ENCODE data around the gene STARD10. TPM values are rescaled to one million over a fixed set of nuclear protein-coding genes. Genes with fewer than 3 reads are reported as not detected.

The STARD10 gene
- total and polyA plus RNA-seq, 9 of the 15 experiments (the other 6 are each of a cell fraction or from before 2014, with no cell fraction given): 0.15 to 52.9 (median 32.3) TPM

- TF ChIP-seq ZBTB12 (CRISPR knock-in tag; IDR thresholded peaks at IDR 0.05) (no peak), ZFP30 (CRISPR knock-in tag; IDR thresholded peaks at IDR 0.05; ENCODE audit: borderline replicate concordance) (no peak), ZNF699 (CRISPR knock-in tag; IDR thresholded peaks at IDR 0.05; ENCODE audit: insufficient replicate concordance) (no peak), VEZF1 (CRISPR knock-in tag; IDR thresholded peaks at IDR 0.05) (peak; percentile 66), TGIF2 (CRISPR knock-in tag; IDR thresholded peaks at IDR 0.05) (no peak), CGGBP1 (CRISPR knock-in tag; IDR thresholded peaks at IDR 0.05) (no peak), GABPB1 (CRISPR knock-in tag; IDR thresholded peaks at IDR 0.05) (peak; percentile 43; the same call in 1 of the 2 replicates), ZNF76 (CRISPR knock-in tag; IDR thresholded peaks at IDR 0.05; ENCODE audit: borderline replicate concordance) (no peak), L3MBTL2 (IDR thresholded peaks at IDR 0.05) (peak; percentile 84), NFXL1 (CRISPR knock-in tag; IDR thresholded peaks at IDR 0.05) (no peak), PCBP1 (IDR thresholded peaks at IDR 0.05; ENCODE audit: low read depth, low read length, poor library complexity, severe bottlenecking) (no peak), ZNF263 (CRISPR knock-in tag; IDR thresholded peaks at IDR 0.05; ENCODE audit: borderline replicate concordance) (peak; percentile 12; the same call in 1 of the 2 replicates), GATAD2A (IDR thresholded peaks at IDR 0.05) (0 out of 2 replicates have a peak, but pooled peaks have one; percentile 6), TAF15 (IDR thresholded peaks at IDR 0.05; ENCODE audit: low read depth, low read length) (no peak), ZNF23 (CRISPR knock-in tag; IDR thresholded peaks at IDR 0.05) (no peak), ZBTB7A (IDR thresholded peaks at IDR 0.05; ENCODE audit: borderline replicate concordance, control insufficient read depth, low read depth, low read length) (peak; percentile 24; the same call in 1 of the 2 replicates), ZNF134 (CRISPR knock-in tag; conservative IDR thresholded peaks at IDR 0.05) (no peak; the same call in 1 of the 2 replicates), GABPA (tag; conservative IDR thresholded peaks at IDR 0.05; ENCODE audit: low read depth) (peak; percentile 54; the same call in 1 of the 2 replicates), PRDM10 (IDR thresholded peaks at IDR 0.05; ENCODE audit: partially characterized antibody) (peak; percentile 90), EP400 (IDR thresholded peaks at IDR 0.05) (0 out of 2 replicates have a peak, but pooled peaks have one; percentile 5), FOSL1 (tag; conservative IDR thresholded peaks at IDR 0.05) (peak; percentile 59; the same call in 1 of the 2 replicates)
Measured at GRCh38 chr11:72787216-72788104, 6.4 kb downstream of the STARD10 start (continued).

All from K562 (cell line).